Upper lobe of right lung (tissue), 1 donor: ENCODE data around the gene CD8A. TPM values are rescaled to one million over a fixed set of nuclear protein-coding genes. Genes with fewer than 3 reads are reported as not detected.
A peak's percentile ranks its signal among the peaks of the same experiment; 100 is the strongest.

Source experiments
- ATAC-seq: fragments of 200-7000 bp; cut with Tn5 transposase; one replicate; pipeline ENCODE4 v1.9.1; 2020; ENCODE audit warnings: mild to moderate bottlenecking, moderate library complexity
- DNase-seq: peaks from one replicate; pipeline ENCODE4 v3.0.0-alpha.2; 2020
- H3K27ac ChIP-seq: fragments of 200-600 bp; one replicate; pipeline ENCODE4 v1.8.0; 2022
- H3K27me3 ChIP-seq: fragments of 200-600 bp; one replicate; pipeline ENCODE4 v1.8.0; 2022; ENCODE audit warnings: mild to moderate bottlenecking
- H3K36me3 ChIP-seq: fragments of 200-600 bp; one replicate; pipeline ENCODE4 v1.8.0; 2022
- H3K4me1 ChIP-seq: fragments of 200-600 bp; one replicate; pipeline ENCODE4 v1.8.0; 2022
- H3K4me3 ChIP-seq: fragments of 200-600 bp; one replicate; pipeline ENCODE4 v1.8.0; 2022; ENCODE audit warnings: mild to moderate bottlenecking
- H3K9me3 ChIP-seq: fragments of 200-600 bp; one replicate; pipeline ENCODE4 v1.8.0; 2022
- intact Hi-C: fragments of 100-400 bp; cut with DNase I; formaldehyde crosslinking; loops from one replicate; pipeline ENCODE4 v1.11.0; 2022
- total RNA-seq: library from RNA; stranded (reverse); fragmentation: NEBNext Ultra II Directional; extraction: Animal tissue kit (Norgen Biotek cat#: 25700); gene quantifications from one replicate; pipeline ENCODE4 v1.2.1, GENCODE V29; 2021
- TF ChIP-seq, protein P1 (sequence below): fragments of 200-600 bp; IDR thresholded peaks from one replicate; pipeline ENCODE4 v1.8.0; 2022; ENCODE audit warnings: antibody characterized with exemption
- donor health status: DM: no; HTN: yes; CAD: no; lungs with severe emphysema.

CD8A gene
- total RNA-seq, 1 donor from 2014 or later: 7.4 TPM

DNA sequence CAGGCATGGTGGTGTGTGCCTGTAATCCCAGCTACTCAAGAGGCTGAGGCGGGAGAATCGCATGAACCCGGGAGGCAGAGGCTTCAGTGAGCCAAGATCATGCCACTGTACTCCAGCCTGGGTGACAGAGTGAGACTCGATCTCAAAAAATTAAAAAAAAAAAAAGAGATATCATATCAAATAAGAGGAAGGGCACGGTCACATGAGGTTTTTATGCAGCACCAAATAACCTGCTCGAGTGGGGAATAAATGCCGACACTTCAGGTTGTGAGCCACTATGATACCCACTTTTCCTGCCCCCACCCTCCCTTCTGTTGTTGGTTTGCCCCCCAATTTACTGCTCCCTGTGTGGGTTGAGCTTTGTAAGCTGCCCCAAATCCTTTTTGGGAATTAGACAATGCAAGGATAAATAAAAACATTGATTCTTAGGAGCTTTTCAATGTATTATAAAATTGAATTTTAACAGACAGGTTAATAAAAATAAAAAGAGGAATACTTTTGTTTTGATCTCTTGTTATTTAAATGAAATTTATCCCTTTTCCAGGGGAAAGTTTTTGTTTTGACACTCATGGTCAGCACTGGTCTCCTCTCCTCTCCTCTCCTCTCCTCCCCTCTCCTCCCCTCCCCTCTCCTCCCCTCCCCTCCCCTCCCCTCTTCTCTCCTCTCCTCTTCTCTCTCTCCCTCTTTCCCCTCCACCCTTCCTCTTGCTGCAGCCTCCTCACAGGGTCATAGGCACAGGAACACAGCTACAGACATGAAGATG, 41.8 kb upstream of the CD8A start:
- no peak for ATAC-seq
- Histone ChIP-seq H3K27ac (no peak overlapping the region), H3K4me1 (no peaks in the 10 kb centered on the region), H3K27me3 (no peaks in the 10 kb centered on the region), H3K9me3 (no peaks in the 10 kb centered on the region), H3K4me3 (no peak overlapping the region), H3K36me3 (no peaks in the 10 kb centered on the region)
- intact Hi-C loops: no loop called here
- TF ChIP-seq, protein P1, sequence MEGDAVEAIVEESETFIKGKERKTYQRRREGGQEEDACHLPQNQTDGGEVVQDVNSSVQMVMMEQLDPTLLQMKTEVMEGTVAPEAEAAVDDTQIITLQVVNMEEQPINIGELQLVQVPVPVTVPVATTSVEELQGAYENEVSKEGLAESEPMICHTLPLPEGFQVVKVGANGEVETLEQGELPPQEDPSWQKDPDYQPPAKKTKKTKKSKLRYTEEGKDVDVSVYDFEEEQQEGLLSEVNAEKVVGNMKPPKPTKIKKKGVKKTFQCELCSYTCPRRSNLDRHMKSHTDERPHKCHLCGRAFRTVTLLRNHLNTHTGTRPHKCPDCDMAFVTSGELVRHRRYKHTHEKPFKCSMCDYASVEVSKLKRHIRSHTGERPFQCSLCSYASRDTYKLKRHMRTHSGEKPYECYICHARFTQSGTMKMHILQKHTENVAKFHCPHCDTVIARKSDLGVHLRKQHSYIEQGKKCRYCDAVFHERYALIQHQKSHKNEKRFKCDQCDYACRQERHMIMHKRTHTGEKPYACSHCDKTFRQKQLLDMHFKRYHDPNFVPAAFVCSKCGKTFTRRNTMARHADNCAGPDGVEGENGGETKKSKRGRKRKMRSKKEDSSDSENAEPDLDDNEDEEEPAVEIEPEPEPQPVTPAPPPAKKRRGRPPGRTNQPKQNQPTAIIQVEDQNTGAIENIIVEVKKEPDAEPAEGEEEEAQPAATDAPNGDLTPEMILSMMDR: no peak
- DNase-seq: no peak

DNA sequence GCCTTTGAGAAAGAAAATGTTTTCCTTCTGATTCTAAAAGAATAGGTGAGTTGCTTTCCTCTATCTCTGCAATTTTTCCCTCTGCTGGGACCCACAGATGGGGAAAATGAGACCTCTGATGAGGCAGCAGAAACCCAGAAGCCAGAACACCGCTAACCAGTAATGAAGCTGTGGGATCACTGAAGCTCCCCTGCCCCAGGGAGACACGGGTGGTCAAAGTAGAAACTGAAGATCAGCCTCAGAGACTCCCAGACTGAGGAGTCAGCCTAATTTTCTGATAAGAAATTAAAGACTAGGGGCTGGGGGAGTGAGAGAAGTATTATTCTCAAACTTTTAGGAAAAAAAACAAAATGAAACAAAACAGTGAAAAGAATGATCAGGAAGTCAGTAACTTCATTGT, 40.8 kb upstream of the CD8A start:
- ATAC-seq: no peak
- Histone ChIP-seq H3K27ac (no peak overlapping the region), H3K27me3 (no peaks in the 10 kb centered on the region), H3K36me3 (no peaks in the 10 kb centered on the region), H3K4me1 (no peaks in the 10 kb centered on the region), H3K9me3 (no peaks in the 10 kb centered on the region), H3K4me3 (no peak overlapping the region)
- TF ChIP-seq, protein P1: no peak
- no peak for DNase-seq
- intact Hi-C loops: no loop called here

DNA sequence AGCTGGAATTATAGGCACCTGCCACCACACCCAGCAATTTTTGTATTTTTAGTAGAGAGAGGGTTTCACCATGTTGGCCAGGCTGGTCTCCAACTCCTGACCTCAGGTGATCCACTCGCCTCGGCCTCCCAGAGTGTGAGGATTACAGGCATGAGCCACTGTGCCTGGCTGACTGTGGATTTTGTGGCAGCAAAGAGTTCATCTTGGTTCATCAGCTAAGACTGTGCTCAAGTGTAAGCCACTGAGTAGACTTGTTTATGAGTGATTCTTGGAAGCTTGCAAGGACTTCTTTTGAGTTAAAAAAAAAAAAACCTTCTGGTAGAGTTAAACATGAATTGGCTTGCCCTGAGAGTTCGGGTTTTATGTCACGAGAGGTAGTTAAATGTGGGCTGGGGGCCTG, 36.2 kb upstream of the CD8A start:
- DNase-seq: no peak
- H3K4me3 ChIP-seq: no peak overlapping the region
- no peaks in the 10 kb centered on the region for H3K27me3 ChIP-seq
- ATAC-seq: no peak
- TF ChIP-seq, protein P1: no peak
- H3K9me3 ChIP-seq: no peaks in the 10 kb centered on the region
- intact Hi-C loops: no loop called here
- H3K36me3 ChIP-seq: no peaks in the 10 kb centered on the region
- no peaks in the 10 kb centered on the region for H3K4me1 ChIP-seq
- H3K27ac ChIP-seq: no peak overlapping the region

DNA sequence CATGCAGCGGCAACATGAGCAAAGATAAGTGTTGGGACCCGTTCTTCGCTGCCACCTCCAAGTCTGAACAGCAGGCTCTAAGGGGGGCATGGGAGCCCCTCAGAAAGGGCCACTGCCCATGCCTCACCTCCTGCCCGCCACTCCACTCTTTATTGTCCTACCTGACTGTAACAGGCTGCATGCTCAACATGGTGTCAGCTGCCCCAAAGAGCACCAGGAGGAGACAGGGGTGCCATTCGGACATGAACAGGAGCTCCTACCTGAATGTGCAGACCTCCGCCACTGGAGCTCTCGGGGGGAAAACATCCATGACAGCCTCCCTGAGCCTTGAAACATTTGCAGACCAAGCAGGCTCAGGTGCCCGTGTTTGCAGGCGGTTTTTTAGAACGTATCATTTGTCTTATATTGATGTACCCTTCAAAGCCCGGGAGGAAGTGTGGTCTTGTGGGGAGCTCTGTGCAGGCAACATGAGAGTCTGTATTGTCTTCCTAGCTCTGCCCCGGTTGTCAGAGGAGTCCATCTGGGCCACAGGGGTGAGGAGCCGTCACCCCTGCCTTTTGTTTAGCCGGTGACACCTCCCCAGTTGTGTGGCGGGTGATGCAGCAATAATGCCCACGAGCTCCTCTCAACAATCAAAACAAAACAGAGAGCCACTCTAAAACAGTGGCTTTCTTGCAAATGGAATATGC, 35.1 kb upstream of the CD8A start:
- TF ChIP-seq, protein P1: no peak
- Histone ChIP-seq H3K4me1 (no peaks in the 10 kb centered on the region), H3K27me3 (no peaks in the 10 kb centered on the region), H3K9me3 (no peaks in the 10 kb centered on the region), H3K4me3 (peak overlapping the region; percentile 2), H3K27ac (no peak overlapping the region), H3K36me3 (no peaks in the 10 kb centered on the region)
- intact Hi-C loops: no loop called here
- DNase-seq (no peak), ATAC-seq (peak; percentile 58)

DNA sequence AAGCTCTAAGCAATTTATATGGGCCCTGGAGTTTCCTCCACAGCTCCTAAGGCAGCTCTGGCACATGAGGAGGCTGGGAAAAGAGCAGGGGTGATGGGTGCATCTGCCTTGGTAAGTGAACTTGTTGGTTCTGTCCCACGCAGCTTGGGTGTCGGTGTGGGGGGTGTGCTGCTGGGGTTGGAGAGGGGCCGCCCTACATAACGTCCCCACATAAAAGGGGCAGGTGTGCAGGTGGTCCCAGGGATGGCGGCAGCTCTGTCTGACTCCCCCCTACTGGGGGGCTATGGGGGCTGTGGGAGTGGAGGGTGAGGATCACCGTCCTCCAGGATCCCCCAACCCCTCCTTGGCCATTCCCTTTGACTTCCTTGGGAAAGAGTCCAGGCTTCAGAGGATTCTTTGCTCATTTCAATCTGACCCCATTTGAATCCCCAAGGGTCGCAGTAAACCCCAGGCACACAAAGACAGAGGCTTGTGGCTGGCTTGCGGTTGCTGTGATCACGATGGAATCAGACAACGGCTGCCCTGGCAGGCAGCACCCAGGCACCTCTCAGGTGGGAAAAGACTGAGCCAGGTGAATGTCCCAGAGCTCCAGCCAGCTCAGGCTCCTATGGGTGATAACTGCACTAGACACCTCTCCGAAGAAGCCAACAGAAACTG, 34.5 kb upstream of the CD8A start:
- intact Hi-C loops: no loop called here
- Histone ChIP-seq H3K4me3 (peak overlapping the region; percentile 2), H3K4me1 (no peaks in the 10 kb centered on the region), H3K27ac (no peak overlapping the region), H3K27me3 (no peaks in the 10 kb centered on the region), H3K9me3 (no peaks in the 10 kb centered on the region), H3K36me3 (no peaks in the 10 kb centered on the region)
- TF ChIP-seq, protein P1: no peak
- ATAC-seq: no peak
- no peak for DNase-seq
